ENCODE measurements around the gene TAMM41. TPM values are rescaled to one million over a fixed set of nuclear protein-coding genes. Genes with fewer than 3 reads are reported as not detected.
"Not testable (repeated sequence)": the region's sequence is repeated elsewhere in the genome, so short reads cannot be mapped to it uniquely, and the experiment has no call there.

Gene TAMM41
- polyA plus RNA-seq, 3 donors: 19.6 to 20.8 (median 20.3) TPM

DNA sequence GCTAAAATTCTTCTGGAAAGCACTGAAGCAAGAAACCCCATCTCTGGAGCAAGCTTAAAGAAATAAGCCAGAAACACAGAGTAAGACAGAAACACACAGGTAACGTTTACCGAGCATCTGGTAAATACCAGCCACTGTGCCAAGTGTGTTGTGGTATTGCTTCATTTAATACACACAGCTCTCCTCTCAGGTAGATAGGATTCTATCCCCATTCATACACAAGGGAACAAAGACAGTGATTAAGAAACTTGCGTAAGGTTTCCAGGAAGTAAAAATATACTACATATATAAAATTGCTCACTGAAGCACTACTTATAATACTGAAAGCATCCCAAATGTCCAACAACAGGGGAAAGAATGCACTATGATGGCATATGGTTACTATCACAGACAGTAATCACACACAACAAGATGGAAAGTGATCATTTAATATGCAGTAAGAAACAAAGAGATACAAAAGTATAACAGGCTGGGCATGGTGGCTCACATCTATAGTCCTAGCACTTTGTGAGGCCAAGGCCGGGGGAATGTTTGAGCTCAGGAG is 27.5 kb downstream of the TAMM41 start:
- DNase-seq: no peak

DNA sequence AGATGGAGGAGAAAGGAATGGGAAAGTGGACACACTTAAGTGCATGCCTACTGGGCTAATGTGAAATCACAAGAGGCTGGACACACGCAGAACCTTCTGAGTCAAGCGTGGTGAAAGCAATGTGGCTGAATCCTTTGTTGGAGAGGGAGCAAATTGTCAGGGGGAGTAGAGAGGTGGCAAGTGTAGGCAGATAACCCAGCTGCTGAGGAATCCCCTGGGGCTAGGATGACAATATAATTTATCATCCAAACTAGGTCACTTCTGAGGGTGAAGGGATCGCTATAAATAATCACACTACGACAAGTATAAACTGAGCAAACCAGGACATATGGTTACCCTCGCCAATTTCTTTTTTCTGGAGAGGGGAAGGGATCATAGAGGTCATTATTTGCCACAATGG is 28.7 kb downstream of the TAMM41 start:
- DNase-seq: no peak

DNA sequence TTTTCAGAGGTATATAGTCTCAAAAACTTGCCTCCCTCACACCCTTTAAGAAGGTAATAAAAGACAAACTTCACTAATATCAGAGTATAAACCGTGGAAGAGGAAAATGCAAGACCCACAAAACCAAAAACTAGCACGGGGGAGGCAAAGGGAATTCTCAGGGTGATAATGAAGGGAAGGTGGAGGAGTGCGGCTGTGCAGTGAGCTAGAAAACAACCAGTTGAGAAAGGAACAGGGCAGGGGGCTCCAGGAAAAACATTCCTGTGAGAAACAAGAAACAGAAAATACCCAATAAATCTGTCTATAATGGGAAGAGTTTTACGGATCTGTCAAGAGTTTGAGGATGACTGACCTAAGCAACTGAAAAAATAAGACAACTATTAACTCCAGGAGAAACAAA is 31.6 kb downstream of the TAMM41 start:
- peak; percentile 51 for DNase-seq

DNA sequence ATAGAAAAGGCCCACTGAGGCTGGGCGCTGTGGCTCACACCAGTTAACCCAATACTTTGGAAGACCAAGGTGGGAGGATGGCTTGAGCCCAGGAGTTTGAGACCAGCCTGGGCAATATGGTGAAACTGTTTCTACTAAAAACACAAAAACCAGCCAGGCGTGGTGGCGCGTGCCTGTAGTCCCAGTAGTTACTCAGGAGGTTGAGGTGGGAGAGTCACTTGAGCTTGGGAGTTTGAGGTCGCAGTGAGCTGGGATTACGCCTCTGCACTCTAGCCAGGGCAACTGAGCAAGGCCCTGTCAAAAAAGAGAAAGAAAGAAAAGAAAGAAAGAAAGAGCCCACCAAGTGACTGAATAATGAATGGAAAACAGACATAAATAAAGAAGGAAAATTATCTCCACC is 32.0 kb downstream of the TAMM41 start:
- DNase-seq: no peak

DNA sequence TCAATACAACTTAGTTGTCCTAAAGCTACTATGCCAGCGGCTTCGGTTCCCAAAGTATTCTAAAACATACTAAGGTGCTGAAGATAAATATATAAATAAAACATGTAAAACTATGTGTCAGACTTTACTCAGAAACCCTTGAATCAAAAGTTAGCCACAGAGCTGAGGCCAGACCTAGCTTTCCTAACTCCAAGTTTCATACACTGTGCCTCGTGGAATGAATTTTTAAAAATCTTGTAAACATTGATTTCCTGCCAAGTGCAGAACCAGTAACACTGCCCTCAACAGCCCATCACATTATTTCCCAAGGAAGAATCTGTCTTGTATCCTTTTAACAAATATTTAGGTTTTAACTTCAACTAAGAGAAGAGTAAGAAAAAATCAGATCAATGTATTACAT is 36.4 kb downstream of the TAMM41 start:
- no peak for DNase-seq

DNA sequence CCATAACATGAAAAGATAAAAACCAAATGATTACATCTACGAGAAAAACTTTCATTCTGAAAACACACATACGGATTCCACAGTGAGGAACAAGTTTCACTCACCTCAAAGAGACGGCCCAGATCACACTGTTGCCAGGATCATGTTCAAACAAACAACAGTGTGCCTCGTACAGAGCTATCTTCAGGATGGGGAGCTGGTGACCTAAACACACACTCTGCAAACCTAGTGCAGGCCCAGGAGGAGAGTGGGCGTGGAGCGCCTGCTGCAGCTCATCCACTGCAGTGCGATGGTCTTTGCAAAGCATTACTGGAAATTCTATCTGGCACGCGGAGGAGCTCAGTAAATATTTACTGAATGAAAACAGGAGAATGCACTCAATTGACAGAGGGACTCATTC is 38.5 kb downstream of the TAMM41 start:
- DNase-seq: no peak

DNA sequence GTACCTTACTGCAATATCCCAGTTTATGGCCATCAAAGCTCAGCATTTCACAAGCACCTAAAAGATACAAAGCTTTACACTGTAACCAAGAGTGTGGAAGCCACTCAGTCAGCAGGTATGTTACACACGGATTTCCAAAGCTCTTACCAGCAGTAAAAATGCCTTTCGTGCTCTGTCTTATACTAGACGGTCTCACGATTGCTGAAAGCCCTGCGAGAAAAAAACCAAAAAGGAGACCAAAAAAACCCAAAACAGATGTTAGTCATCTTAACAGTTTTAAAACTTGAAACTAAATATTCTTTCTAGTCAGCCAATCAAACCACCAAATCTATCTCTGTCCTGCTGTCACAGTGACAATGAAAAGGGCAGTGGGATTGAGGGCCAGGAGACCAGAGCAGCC is 39.0 kb downstream of the TAMM41 start:
- peak; percentile 31 for DNase-seq

DNA sequence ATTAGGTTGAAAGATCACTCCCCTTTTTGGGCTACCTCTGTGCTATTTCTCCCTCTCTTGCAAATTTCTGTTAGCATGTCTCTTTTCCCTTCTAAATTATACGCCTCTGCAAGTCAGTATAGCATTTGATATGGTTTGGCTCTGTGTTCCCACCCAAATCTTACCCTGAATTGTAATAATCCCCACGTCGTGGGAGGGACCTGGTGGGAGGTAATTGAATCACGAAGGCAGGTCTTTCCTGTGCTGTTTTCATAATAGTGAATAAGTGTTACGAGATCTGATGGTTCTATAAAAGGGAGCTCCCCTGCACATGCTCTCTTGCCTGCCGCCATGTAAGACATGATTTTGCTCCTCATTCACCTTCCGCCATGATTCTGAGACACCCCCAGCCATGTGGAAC is 41.0 kb downstream of the TAMM41 start:
- DNase-seq: no peak

DNA sequence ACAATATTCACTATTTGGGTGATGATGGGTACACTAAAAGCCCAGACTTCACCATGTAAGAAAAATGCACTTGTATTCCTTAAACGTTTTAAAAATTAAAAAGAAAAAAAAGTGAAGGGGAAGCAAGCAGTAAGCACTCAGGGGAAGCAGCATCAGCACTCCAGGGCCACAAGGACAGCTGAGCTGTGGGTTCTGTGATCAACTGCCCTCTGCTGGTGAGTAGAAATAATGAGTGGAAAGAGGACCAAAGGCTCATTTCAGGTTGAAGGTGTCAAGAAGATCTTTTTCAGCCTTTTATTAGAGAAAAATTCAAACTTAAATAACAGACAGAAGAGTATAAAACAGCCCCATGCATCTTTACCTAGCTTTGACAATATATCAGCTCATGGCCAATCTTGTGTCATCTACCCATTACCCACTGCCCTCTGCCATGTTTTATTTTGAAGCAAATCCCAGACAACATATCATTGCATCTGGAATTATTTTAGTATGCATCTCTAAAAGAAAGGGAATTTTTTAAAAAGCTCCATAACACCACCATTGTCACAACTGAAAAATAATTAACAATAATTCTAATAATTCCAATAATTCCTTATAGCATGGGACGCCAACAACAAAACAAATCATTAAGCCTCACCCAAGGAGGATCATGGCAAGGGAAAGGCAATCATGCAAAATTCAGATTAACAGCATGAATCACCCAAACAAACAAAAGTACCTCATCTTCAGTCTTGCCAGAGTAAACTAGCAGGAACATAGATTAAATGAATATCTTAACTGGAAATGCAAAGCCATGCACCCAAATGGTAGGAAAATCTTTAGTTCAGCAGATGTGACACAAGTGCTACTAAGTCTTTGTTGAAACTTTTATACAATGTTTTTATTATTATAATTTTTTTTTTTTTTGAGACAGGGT is 42.5 kb downstream of the TAMM41 start:
- no peak for DNase-seq

DNA sequence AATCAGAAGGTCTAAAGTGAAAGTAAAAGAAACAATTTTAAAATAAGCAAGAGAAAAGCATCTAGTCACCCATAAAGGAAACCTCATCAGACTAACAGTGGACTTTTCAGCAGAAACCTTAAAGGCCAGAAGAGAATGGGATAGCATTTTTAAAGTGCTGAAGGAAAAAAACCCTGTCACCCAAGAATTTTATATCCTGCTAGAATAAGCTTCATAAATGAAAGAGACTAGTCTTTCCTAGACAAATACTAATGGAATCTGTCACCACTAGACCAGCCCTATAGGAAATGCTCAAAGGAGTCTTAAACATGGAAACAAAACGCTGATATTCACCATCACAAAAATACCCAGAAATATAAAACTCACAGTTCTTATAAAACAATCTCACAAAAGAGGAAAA is 46.9 kb downstream of the TAMM41 start:
- DNase-seq: no peak

DNA sequence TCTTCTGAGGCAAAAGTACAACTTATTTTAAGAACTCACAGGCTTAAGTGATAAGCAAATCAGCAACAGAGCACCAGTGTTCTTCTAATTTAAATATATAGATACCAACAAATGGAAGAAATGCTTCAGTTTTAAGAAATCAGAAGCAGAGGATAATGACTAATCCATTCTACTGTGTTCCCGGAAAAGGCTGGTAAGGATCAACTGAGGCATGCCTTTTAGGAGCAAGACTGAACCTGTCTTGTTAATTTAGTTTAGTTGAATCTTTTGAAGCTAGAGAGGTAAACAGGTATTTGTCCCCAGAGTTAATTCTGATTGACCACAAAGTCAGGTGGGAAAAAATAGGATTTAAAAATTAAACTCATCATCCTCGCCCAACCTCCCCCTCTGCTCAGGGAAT is 51.8 kb downstream of the TAMM41 start:
- no peak for DNase-seq

DNA sequence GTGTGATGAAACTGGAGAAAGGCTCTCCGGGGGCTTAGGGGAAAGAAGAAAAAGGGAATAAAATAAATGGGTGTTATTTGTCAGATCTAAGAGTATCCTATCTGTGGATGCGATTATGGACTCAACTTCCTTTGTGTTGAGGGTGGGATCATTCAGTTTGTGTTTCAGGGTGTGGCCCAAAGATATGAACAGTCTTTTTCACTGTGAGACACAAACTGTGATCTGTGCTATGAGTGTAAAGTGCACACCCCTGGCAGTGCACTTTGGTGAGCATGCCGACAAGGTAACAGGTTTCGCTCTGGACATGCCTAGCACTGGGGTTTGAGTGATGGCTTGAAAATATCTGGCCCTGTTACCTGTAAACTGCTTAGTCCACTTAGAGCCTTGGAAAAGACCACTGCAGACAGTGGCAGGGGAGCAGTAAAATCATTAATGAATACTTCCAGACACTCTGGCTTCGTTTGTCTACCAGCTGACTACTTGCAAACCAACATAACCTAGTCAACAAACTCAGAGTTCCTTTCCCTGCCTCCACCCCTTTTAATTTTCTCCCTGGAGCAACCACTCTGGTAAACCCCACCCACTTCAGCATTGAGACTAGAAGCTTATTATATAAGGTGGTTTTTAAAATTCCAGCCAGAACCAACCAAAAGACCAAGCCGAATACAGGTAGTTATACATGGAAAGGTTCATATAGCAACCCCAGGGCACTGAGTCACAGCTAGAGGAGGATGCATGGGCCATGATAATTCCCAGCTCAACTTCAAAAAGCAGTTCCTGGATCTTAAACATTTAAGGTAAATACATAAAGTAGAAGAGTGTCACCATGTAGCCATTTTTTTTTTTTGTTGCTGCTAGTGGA is 55.1 kb downstream of the TAMM41 start:
- no peak for DNase-seq

DNA sequence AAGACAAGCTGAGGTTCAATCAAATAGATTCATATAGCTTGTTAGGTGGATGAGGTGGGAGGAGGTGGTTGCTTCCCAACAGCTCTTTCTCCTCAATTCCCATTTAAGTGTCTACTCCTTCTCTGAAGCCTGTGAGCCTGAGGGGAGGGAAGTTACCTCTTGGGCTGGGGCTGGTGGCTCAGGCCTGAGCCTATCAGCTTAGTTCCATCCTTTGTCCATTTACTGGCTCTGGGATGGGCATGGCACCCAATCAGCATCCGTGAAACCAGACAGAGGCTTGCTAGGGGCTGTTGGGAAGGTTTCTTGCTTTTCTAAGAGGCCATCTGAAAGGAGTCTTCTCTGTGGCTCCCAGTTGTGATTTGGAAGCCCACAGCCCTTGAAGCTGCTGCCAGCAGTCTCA is 57.3 kb downstream of the TAMM41 start:
- no peak for DNase-seq

DNA sequence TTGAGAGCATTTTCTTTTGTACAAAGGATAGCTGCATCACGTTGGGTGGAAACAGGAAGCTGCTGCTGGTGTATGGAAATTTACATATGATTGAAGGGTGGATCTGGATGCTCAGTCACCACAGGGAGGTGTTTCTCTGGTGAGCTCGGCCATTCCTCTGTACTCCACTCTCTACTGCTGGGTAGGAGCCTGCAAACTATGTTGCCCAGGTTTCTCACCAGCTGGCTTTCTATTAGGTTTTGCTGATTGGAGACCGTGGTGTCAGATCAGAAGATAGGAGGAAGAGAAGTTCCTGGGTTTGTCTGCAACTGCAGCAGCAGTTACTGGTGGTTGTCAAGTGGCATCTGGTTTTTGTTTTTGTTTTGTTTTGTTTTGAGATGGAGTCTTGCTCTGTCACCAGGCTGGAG is 61.7 kb downstream of the TAMM41 start:
- DNase-seq: no peak

DNA sequence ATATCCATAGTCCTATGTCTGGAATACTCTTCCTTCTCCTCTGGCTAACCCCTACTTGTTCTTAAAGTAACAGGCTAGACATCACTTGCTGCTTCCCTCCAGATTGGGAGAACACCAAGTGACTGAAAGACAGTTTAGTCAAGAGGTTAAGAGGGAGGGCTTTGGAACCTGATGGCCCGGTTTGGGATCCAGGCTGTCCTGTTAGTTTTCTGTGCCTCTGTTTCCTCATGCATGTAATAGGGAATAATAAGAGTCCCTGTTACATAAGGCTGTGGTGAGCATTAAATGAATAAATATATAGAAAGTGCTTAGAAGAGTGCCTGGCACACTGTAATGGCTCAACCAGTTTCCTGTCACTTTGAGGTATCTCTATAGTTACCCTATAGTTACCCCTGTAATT is 66.3 kb downstream of the TAMM41 start:
- DNase-seq: no peak

DNA sequence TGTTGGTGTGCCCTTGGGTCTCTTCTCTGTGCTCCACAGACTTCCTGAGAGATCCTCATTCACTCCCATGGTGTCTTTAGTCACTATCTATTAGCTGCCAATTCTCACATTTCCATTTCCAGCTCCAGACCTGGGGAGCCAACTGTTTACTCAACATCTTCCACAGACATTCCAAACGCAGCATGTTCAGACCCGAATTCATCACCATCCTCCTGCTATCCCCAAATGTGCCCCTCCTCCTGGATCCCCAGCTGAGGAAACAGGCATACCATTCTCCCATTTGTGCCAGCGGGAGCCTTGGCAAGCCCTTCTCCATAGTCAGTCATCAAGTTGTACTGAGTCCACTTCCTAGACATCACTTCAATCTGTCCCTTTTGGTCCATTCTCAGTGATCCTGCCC is 67.1 kb downstream of the TAMM41 start:
- DNase-seq: no peak

DNA sequence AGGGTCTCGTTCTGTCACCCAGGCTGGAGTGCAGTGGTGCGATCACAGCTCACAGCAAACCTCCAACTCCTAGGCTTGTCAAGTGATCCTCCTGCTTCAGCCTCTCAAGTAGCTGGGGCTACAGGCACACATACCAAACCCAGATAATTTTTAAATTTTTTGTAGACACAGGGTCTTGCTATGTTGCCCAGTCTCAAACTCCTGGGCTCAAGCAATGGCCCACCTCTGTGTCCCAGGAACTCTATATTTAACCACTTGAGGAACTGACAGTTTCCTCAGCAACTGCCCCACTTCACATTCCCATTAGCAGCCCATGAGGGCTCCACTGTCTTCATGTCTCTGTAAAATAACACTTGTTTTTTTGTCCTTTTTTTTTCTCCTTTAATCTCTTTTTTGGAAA is 68.4 kb downstream of the TAMM41 start:
- DNase-seq: no peak

DNA sequence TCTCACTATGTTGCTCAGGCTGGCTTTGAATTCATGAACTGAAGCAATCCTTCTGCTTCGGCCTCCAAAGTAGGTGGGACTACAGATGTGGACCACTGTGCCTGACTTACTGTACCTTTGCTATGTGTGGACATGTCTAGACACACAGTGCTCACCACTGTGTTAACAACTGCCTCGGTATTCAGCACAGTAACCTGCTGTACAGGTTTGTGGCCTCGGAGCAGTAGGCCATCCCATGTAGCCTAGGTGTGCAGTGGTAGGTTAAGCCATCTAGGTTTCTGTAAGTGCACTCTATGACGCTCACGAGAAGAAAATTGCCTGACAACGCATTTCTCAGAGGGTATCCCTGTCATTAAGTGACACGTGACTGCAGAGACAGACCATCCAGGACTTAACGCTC is 70.3 kb downstream of the TAMM41 start:
- DNase-seq: no peak

DNA sequence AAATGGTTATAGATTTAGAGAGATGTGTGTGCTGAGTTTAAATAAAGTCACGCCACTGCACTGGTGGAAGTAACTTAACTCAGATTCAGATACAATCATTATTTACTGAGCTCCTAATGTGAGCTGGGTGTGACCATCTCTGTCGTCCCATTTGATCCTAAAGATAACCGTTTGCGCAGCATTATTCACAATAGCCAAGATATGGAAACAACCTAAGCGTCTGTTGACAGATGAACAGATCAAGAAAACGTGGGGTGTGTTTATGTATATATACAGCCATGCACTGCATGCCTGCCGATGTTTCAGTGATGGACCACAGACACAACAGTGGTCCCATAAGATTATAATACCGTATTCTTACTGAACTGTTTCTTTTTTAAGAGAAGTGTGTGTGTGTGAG is 71.2 kb downstream of the TAMM41 start:
- DNase-seq: no peak

DNA sequence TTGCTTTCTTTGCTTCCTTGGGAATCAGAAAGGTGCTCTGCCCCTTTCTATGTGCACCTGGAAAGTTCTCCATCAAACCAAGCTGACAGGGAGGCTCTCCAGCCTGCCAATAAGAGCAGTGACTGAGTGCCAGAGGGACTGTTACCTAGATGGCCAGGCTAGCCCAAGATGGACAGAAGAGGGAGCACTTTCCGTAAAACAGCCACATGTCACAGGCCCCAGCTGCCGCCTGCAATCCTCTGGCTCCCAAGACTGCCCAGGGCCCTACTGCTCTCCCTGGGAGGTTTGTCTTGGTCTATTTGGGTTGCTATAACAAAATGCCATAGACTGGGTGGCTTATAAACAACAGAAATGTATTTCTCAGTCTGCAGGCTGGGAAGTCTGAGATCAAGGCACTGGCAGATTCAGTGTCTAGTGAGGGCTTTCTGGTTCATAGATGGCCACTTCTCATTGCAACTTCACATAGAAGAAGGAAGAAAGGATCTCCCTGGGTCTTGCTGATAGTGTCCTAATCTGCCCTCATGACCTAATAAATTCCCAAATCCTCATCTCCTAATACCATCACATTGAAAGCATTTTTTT is 72.3 kb downstream of the TAMM41 start:
- DNase-seq: peak; percentile 48

DNA sequence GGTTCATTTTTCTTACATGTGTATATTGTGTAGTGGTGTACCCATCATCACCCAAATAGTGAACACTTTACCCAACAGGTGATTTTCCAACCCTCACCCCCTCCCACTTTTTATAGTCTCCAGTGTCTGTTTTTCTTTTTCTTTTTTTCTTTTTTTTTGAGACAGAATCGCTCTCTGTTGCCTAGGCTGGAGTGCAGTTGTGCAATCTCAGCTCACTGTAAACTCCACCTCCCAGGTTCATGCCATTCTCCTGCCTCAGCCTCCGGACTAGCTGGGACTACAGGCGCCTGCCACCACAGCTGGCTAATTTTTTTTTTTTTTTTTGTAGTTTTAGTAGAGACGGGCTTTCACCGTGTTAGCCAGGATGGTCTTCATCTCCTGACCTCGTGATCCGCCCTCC is 74.8 kb downstream of the TAMM41 start:
- not testable (repeated sequence) for DNase-seq

Measured in renal pelvis (tissue), 4 donors.